HG02943 (cell line): ENCODE results near the gene ZNF292.
"Not testable (repeated sequence)": the region's sequence is repeated elsewhere in the genome, so short reads cannot be mapped to it uniquely, and the experiment has no call there.

Experiments
- ATAC-seq: cut with Tn5 transposase; IDR thresholded peaks from one replicate; pipeline ENCODE4 v1.9.1; 2021; ENCODE audit warnings: mild to moderate bottlenecking, low read depth, moderate library complexity; ENCODE audit not compliant: unreplicated experiment

ZNF292 gene

GRCh38 chr6:87209812-87210211, 54.4 kb downstream of the ZNF292 start:
- no peak for ATAC-seq

DNA sequence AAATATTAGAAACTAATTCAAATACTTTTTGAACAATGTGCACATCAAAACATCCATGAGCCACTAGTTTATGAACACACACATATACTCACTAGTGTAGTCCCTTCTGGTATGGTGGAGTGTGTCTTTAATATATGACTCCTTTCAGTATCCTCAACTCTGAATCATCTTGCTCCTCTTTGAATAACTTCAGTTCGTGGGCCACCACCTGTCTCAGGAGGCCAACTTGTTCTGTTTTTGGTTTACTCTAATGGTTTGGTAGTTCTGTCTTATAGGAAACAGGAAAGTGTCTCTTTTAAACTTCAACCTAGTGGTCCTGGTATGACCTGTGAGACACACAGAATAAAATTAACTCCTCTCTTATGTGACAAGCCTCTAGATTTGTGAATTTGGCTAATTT, 55.6 kb downstream of the ZNF292 start:
- ATAC-seq: peak; percentile 96

DNA sequence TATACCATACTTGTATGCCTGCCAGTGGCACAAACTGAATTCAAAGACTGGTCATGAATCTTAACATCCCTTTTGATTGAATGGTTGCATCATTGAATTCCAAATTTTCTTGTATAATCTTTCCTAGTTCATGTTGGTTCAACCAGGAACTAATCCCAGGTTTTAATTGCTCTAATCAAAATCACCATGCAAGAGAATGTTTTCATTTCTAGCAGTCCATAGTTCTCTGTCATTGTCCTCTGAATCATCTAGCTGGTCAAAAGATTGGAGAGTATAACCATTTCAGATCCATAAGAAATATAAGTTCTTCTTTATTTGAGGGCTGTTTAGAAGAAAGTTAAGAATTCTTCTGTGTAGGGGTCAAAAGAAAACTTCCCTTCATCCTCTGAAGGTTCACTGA, 57.2 kb downstream of the ZNF292 start:
- ATAC-seq: no peak

DNA sequence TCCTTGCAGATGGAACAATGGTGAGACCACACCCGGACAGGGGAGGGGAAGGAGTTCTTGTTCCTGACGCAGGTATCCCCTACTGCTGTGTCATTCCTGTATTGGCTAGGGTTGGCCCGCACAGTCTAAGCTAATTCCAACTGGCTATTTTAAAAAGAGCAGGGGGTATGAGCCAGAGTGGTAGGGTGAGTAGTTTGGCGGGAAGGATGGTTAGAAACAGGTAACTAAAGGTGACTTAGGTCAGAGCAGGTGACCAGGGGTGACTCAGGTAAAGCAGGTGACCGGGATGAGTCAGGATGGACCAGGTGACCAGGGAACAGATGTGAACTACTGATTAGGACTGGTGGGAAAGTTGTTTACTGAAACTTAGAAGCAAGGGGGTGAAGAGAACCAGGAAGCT, 58.0 kb downstream of the ZNF292 start:
- ATAC-seq: no peak

DNA sequence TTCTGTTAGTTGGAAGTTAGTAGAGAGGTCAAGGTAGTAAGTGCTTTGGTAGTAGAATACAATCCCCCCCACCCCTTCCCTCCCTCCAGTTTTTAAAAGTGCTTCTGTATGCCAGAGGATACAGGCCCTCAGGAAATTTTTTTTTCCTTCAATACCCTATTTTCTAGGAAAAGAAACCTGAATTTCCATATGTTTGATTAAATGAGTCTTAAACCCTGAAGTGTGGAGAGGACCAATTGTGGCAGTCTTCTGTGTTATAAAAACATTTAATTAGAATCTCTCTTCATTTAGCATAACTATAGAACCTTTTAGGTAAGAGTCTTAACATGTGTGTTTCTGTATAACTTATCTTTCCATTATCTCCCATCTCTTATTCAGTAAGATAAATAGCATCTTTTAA, 59.5 kb downstream of the ZNF292 start:
- ATAC-seq: no peak

DNA sequence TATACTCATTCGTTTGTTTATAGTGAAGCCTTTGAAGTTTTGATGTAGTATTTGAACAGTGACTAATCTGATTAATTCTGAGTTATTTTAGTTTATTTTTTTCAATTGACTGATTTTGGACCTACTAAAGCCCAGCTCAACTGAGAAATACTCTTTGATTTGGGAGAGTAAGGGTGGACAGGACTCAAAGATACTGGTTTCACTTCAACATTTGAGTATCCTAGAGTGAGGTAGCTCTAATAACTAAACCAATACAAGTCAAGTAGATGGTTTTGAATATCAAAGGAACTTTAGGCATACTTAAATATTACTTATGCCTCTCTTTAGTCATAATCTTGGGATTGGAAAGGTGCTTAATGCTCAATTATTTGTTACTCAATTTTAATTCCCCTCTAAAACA, 65.6 kb downstream of the ZNF292 start:
- ATAC-seq: no peak

DNA sequence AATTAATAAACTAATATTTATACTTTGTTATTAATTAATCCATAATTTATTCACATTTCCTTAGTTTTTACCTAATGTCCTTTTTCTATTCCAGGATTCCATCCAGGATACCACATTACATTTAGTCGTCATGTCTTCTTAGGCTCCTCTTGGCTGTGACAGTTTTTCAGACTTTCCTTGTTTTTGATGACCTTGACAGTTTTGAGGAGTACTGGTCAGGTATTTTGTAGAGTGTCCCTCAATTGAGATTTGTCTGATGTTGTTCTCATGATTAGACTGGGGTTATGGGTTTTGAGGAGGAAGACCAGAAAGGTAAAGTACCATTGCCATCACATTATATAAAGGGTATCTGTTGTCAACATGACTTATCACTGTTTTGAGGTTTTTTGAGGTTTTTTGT, 67.3 kb downstream of the ZNF292 start:
- no peak for ATAC-seq

GRCh38 chr6:87224971-87225370, 69.6 kb downstream of the ZNF292 start:
- no peak for ATAC-seq

DNA sequence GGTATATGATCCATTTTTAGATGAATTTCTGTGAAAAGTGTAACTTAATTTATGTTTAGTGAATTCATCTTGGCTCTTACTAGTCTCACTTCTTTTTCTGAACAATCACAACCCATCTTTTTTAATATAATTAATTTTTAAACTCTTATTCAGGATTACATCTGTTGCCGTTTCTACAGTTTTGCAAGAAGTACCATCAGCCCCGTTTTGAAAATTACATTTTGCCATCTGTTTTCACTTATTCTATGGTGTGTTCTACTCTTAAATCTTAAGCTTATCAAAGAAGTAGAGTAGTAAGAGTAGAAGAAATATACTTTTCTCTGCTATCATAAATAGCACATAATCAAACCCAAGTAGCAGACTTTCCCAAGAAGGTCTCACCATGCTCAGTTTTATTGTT, 70.1 kb downstream of the ZNF292 start:
- ATAC-seq: no peak

DNA sequence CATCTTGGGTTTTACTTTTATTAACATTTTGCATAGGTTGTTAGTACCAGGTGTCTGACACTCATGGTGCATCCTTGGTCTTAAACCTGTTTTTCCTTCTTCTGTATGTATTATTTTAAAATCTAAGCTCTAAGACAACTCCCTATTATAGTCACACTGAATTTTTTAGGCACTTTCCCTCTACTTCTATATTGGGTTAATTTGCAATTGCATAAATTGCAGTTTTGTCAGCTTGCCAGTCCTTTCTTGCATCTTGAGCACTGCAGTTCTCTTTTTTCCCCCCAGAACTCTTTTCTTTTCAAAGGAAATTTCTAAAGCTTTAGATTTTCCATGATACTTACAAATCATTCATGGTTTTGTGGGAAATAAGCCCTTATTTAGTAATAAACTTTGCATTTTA, 70.6 kb downstream of the ZNF292 start:
- ATAC-seq: no peak

DNA sequence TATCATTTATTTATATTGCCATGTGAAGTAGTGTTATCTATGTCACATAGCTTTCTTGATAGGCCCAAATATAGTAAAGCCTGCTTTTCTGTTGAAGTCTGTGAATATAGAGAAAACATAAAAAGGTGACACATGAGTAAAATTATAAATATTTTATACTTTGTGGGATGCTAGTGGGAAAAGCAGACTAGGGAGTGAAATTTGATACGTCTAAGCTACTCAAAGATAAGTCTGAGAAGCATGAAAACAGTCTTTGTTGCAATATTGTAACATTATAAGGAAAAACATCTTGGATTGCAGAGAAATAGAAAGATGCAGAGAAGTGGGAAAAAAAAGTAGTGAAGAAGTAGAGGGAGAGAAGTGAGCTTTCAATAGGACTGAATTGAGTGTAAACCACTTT, 75.4 kb downstream of the ZNF292 start:
- no peak for ATAC-seq

DNA sequence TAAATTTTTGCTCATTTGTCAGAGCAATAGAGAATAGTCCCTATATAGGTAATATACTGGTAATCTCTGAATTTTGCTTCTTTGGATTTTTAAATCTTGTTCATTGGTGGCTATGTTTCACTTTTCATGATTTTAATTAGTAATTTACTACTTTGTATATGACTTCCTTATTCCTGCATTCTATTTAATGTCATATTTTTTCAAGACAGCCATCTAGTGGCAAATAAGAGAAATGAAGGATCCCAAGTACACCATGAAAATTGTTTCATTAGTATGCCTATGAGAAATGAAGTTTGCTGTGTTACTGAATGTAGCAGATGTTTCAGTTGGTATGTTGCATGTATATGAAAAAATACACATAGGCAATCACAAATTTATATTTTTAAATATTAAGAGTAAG, 82.4 kb downstream of the ZNF292 start:
- no peak for ATAC-seq

DNA sequence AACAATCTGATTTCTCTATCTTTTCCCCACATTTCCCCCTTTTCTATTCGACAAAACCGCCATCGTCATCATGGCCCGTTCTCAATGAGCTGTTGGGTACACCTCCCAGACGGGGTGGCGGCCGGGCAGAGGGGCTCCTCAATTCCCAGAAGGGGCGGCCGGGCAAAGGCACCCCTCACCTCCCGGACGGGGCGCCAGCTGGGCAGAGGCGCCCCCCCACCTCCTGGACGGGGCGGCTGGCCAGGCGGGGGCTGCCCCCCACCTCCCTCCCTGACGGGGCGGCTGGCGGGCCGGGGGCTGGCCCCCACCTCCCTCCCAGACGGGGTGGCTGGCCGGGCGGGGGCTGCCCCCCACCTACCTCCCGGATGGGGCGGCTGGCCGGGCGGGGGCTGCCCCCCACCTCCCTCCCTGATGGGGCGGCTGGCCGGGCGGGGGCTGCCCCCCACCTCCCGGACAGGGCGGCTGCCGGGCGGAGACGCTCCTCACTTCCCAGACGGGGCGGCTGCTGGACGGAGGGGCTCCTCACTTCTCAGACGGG, 83.8 kb downstream of the ZNF292 start:
- ATAC-seq: not testable (repeated sequence)

GRCh38 chr6:87241304-87241703, 85.9 kb downstream of the ZNF292 start:
- no peak for ATAC-seq

- no peak for ATAC-seq
Measured at GRCh38 chr6:87242311-87242710, 86.9 kb downstream of the ZNF292 start.

- no peak for ATAC-seq
Measured at GRCh38 chr6:87243812-87244211, 88.4 kb downstream of the ZNF292 start.

DNA sequence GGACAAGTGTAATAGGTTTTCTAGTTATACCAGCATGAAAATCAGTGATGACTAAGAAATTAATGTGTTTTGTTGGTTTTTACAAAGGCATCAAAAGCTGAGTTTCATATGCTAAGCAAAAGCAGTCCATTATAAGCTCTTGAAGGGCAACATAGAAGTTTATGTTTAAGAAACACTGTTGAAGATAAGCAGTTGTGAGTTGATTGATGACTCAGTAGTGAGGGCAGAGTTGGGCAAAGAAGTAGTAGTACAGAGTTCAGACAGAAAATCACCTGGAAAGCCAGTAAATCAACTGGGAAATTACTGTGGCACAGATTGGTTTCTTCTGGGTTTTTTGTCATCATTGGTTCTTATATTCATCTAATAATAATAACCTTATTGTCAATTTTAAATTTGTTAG, 89.0 kb downstream of the ZNF292 start:
- ATAC-seq: no peak

- no peak for ATAC-seq
Measured at GRCh38 chr6:87250019-87250418, 94.7 kb downstream of the ZNF292 start.

- ATAC-seq: no peak
Measured at GRCh38 chr6:87251225-87251624, 95.9 kb downstream of the ZNF292 start.

DNA sequence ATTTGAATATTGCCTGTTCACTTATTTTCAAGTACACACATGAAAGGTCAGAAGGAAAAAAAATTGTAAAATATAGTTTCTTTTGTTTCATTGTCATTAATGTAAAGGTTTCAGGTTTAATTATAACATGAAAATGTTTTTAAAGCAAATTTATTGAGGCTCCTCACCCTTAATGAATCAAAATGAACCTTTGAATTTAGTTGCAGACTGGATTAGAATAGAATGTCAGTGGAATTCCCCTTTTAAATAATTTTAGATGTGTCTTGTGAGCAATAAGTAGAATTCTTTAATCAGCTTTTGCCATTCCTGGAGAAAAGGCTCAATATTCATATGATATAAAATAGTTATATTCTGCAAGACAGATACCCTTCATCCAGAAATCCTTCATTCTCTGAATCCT, 96.4 kb downstream of the ZNF292 start:
- no peak for ATAC-seq

DNA sequence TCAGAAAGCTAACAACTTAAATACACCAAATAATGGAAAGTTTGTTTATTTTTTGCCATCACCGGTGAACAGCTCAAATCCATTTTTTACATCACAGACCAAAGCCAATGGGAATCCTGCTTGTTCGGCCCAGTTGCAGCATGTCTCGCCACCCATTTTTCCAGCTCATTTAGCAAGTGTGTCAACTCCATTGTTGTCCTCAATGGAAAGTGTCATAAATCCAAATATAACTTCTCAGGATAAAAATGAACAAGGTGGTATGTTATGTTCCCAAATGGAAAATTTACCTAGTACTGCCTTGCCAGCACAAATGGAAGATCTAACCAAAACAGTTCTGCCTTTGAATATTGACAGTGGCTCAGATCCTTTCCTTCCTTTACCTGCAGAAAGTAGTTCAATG, 101.7 kb downstream of the ZNF292 start:
- no peak for ATAC-seq

- no peak for ATAC-seq
Measured at GRCh38 chr6:87257565-87257964, 102.2 kb downstream of the ZNF292 start.

DNA sequence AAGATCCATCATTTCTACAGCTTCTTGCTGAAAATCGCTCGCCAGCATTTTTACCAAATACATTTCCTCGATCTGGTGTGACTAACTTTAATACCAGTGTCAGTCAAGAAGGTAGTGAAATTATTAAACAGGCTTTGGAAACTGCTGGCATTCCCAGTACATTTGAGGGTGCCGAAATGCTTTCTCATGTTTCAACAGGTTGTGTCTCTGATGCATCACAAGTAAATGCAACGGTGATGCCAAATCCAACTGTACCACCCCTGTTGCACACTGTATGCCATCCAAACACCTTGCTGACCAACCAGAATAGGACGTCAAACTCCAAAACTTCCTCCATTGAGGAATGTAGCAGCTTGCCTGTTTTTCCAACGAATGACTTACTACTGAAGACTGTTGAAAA, 102.6 kb downstream of the ZNF292 start:
- ATAC-seq: no peak
